HL-60 (cell line): ENCODE results near the gene LYPD4.

Experiments used
- CTCF ChIP-seq: IDR thresholded peaks from one replicate; pipeline ENCODE4 v1.5.1; 2011; ENCODE audit warnings: low read length, control low read depth, inconsistent platforms; ENCODE audit not compliant: insufficient read depth
- POLR2AphosphoS5 ChIP-seq: IDR thresholded peaks from 2 replicates; pipeline ENCODE4 v1.6.1; 2012; ENCODE audit warnings: low read depth
- REST ChIP-seq: IDR thresholded peaks from 2 replicates; pipeline ENCODE4 v1.6.1; 2012; ENCODE audit warnings: low read depth; ENCODE audit not compliant: insufficient replicate concordance

DNA sequence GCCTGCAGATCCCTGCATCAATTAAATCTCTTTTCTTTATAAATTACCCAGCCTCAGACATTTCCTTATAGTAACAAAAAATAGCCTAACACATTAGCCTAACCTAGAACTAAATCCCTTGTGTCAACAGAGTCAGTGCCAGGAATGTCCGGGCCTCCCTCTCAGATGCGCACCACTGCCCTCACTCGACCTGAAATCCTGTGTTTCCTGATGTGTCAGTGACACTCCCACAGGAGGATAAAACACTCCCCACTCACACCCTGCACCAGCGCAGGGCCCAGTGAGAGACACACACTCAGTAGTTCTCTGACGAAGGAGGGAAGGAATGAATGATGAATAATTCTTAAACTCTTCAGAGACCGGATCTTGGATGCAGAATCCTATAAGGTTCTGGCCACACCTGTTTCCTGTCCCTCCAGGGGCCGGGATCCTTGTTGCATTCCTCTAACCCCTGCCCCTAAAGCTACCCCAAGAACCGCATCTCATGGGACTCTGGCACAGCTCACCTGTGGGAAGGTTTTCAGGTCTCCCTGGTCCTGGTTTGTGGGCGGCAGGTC lies 45.0 kb downstream of the LYPD4 start:
- TF ChIP-seq REST, result no peak
- TF ChIP-seq CTCF, result no peak
- TF ChIP-seq POLR2AphosphoS5, result no peak
